MCF 10A (cell line): ENCODE data around the gene EIF4E2. TPM values are rescaled to one million over a fixed set of nuclear protein-coding genes. Genes with fewer than 3 reads are reported as not detected.

Source experiments
- BruUV-seq: library from RNA; stranded (reverse); fragments of 400-500 nt; replicated peaks from 2 replicates; lab custom pipeline; 2021; lab: Mats Ljungman, UMichigan
- CTCF ChIA-PET: fragments of 300-600 bp; sonication (Branson Sonifier 250); formaldehyde crosslinking; extraction: SDS; loops from one replicate; lab custom pipeline; 2021; ENCODE audit warnings: antibody characterized with exemption, inconsistent platforms; lab: Yijun Ruan, JAX
- POLR2A ChIA-PET: fragments of 300-600, 350-650 bp; sonication (Branson Sonifier 250); formaldehyde crosslinking; extraction: SDS; loops from one replicate; lab custom pipeline; 2020; ENCODE audit warnings: antibody characterized with exemption, inconsistent platforms; lab: Yijun Ruan, JAX
- DNase-seq: peaks from one replicate; pipeline ENCODE4 v3.0.0-alpha.2; 2018; ENCODE audit not compliant: unreplicated experiment
- H3K27ac Mint-ChIP-seq: one replicate; pipeline ENCODE4 v1.8.0; 2022; ENCODE audit warnings: mild to moderate bottlenecking, low read depth, mixed read lengths; ENCODE audit not compliant: unreplicated experiment
- H3K27me3 Mint-ChIP-seq: one replicate; pipeline ENCODE4 v1.8.0; 2022; ENCODE audit warnings: mixed read lengths; ENCODE audit not compliant: insufficient read depth, unreplicated experiment
- H3K36me3 Mint-ChIP-seq: one replicate; pipeline ENCODE4 v1.8.0; 2022; ENCODE audit warnings: mild to moderate bottlenecking, moderate library complexity, mixed read lengths; ENCODE audit not compliant: insufficient read depth, unreplicated experiment
- H3K4me1 Mint-ChIP-seq: one replicate; pipeline ENCODE4 v1.8.0; 2022; ENCODE audit warnings: mixed read lengths; ENCODE audit not compliant: insufficient read depth, unreplicated experiment
- H3K4me3 Mint-ChIP-seq: one replicate; pipeline ENCODE4 v1.8.0; 2022; ENCODE audit warnings: mild to moderate bottlenecking, moderate library complexity, mixed read lengths; ENCODE audit not compliant: unreplicated experiment
- H3K9me3 Mint-ChIP-seq: one replicate; pipeline ENCODE4 v1.8.0; 2022; ENCODE audit warnings: mixed read lengths; ENCODE audit not compliant: unreplicated experiment
- intact Hi-C: fragments of 100-400 bp; cut with micrococcal nuclease; formaldehyde crosslinking; loops from 2 replicates; pipeline ENCODE4 v1.14.1; 2022
- total RNA-seq: library from RNA; stranded (reverse); gene quantifications from 2 replicates; pipeline ENCODE4 v1.2.3, GENCODE V29; 2022
- TF ChIP-seq, protein P1 (sequence below): fragments of 200-600 bp; IDR thresholded peaks from one replicate; pipeline ENCODE4 v1.8.0; 2022; ENCODE audit warnings: antibody characterized with exemption, mild to moderate bottlenecking; ENCODE audit not compliant: unreplicated experiment

The EIF4E2 gene
- total RNA-seq, 1 experiment from 2014 or later = 52.8 TPM

DNA sequence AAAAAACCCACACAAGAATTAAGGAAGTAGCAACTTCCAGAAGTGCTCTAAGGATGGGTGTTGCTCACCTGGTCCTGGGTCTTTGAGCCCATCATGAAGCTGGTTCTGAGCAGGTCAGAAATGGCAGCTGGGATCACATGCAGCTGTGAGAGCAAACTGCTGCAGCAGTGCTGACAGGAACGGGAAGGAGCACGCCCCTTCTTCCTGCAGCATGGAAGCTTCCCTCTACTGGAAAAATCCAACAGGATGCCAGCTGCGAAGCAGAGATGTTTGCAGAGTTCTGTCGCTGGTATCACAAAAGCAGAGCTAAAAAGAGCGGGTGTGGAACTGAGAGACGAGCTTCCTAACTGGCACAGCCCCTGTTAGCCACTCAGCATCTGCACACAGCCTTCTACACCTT lies 33.7 kb downstream of the EIF4E2 start:
- H3K4me1 Mint-ChIP-seq = peaks cover 10% of the 10 kb centered on the region
- TF ChIP-seq, protein P1, sequence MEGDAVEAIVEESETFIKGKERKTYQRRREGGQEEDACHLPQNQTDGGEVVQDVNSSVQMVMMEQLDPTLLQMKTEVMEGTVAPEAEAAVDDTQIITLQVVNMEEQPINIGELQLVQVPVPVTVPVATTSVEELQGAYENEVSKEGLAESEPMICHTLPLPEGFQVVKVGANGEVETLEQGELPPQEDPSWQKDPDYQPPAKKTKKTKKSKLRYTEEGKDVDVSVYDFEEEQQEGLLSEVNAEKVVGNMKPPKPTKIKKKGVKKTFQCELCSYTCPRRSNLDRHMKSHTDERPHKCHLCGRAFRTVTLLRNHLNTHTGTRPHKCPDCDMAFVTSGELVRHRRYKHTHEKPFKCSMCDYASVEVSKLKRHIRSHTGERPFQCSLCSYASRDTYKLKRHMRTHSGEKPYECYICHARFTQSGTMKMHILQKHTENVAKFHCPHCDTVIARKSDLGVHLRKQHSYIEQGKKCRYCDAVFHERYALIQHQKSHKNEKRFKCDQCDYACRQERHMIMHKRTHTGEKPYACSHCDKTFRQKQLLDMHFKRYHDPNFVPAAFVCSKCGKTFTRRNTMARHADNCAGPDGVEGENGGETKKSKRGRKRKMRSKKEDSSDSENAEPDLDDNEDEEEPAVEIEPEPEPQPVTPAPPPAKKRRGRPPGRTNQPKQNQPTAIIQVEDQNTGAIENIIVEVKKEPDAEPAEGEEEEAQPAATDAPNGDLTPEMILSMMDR = no peak
- intact Hi-C loops = no loop called here
- DNase-seq = no peak
- no peaks in the 10 kb centered on the region for H3K27me3 Mint-ChIP-seq
- H3K36me3 Mint-ChIP-seq = peaks cover 8% of the 10 kb centered on the region
- H3K27ac Mint-ChIP-seq = no peak overlapping the region
- no peaks in the 10 kb centered on the region for H3K9me3 Mint-ChIP-seq
- ChIA-PET CTCF (interaction anchor here (0.6 to 0.7 kb wide), 6 partner anchors 10 to 1147 kb away, joined by 3 read pairs; no protein-coding TSS in a partner anchor), POLR2A (interaction anchor here (0.9 to 2.1 kb wide), 3 partner anchors 9 to 16 kb away, joined by 4 to 5 read pairs (median 5); no protein-coding TSS in a partner anchor)
- H3K4me3 Mint-ChIP-seq = no peak overlapping the region
- no TSS peak for BruUV-seq

DNA sequence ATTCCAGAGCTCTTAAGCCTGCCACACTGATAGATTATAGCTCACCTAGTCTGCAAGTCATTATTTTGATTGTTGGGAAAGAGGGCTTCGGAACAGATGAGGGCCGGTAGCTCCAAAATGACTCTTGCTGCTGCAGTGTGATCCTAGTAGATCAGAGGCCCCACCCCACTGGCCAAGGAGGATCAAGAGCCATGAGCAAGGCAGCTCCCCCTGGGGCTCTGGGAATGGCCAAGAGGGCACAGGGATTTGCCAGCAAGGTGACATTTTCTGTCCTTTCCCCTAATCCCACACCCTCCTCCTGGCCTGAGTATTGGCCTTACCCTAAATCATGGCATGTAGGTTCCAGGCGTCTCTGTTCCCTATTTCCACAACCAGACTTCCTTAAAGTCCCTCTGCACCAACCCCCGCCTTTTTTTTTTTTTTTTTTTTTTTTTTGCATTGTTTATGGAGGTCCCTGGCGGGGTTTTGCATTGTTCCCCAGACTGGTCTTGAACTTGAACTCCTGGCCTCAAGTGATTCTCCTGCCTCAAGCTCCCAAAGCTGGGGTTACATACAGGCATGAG lies 36.5 kb downstream of the EIF4E2 start:
- Mint-ChIP-seq H3K4me1 (peaks cover 10% of the 10 kb centered on the region), H3K27ac (no peak overlapping the region), H3K9me3 (no peaks in the 10 kb centered on the region), H3K36me3 (peaks cover 8% of the 10 kb centered on the region), H3K27me3 (no peaks in the 10 kb centered on the region), H3K4me3 (no peak overlapping the region)
- no peak for DNase-seq
- intact Hi-C loops = no loop called here
- TF ChIP-seq, protein P1 = no peak
- BruUV-seq = no TSS peak
- ChIA-PET POLR2A (interaction anchor here (1.3 kb wide), 1 partner anchor 19 kb away, joined by 6 read pairs; no protein-coding TSS in a partner anchor), CTCF (interaction anchor here (0.5 kb wide), 1 partner anchor 18 kb away, joined by 3 read pairs; no protein-coding TSS in a partner anchor)

GRCh38 chr2:232587512-232587911 lies 37.0 kb downstream of the EIF4E2 start:
- CTCF ChIA-PET = no interaction called here
- BruUV-seq = no TSS peak
- H3K27ac Mint-ChIP-seq = no peak overlapping the region
- intact Hi-C loops = no loop called here
- TF ChIP-seq, protein P1 = no peak
- POLR2A ChIA-PET = interaction anchor here (0.8 kb wide), 1 partner anchor 10 kb away, joined by 3 read pairs; no protein-coding TSS in a partner anchor
- no peaks in the 10 kb centered on the region for H3K27me3 Mint-ChIP-seq
- no peaks in the 10 kb centered on the region for H3K9me3 Mint-ChIP-seq
- no peak overlapping the region for H3K4me3 Mint-ChIP-seq
- no peak for DNase-seq
- peaks cover 8% of the 10 kb centered on the region for H3K36me3 Mint-ChIP-seq
- peaks cover 11% of the 10 kb centered on the region for H3K4me1 Mint-ChIP-seq

DNA sequence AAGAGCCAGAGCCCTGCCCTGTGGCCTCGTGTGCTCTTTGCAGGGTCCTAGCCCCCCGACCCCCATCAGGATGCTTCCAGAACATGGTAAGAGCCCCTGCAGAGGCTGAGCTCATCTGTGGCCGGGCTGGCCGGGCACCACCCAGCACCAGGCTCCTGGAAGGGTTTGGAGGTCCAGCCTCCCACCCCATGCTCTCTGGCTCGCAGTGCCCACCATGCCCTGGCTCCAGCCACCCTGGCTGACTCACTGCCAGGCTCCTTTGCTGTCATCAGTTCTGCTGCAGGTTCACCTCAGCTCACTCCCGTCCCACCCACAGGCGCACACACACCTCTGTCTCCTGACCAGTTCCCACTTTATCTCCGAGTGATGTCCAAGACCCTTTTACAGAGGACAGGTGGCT lies 37.5 kb downstream of the EIF4E2 start:
- no TSS peak for BruUV-seq

More for the DNA sequence above, 37.5 kb downstream of the EIF4E2 start:
- DNase-seq = no peak
- peaks cover 2% of the 10 kb centered on the region for H3K36me3 Mint-ChIP-seq
- peaks cover 16% of the 10 kb centered on the region for H3K4me1 Mint-ChIP-seq
- ChIA-PET POLR2A (interaction anchor here (0.8 kb wide), 1 partner anchor 10 kb away, joined by 3 read pairs; no protein-coding TSS in a partner anchor), CTCF (no interaction called here)
- H3K9me3 Mint-ChIP-seq = no peaks in the 10 kb centered on the region
- TF ChIP-seq, protein P1 = no peak
- intact Hi-C loops = loop anchor here (2.0 kb wide), 1 partner anchor 17 kb away; no protein-coding TSS in a partner anchor
- H3K4me3 Mint-ChIP-seq = no peak overlapping the region
- H3K27ac Mint-ChIP-seq = no peak overlapping the region
- H3K27me3 Mint-ChIP-seq = no peaks in the 10 kb centered on the region
